Middle frontal gyrus (tissue), 1 donor: ENCODE results near the gene SP5.
"Not testable (repeated sequence)": the region's sequence is repeated elsewhere in the genome, so short reads cannot be mapped to it uniquely, and the experiment has no call there.

Experiments
- DNase-seq: peaks from one replicate; pipeline ENCODE4 v3.0.0-alpha.2; 2015; ENCODE audit warnings: low spot score; ENCODE audit errors: extremely low spot score

Gene SP5

GRCh38 chr2:170715062-170715931, at the start of gene SP5:
SP5 (plus strand) TSS chr2:170715337; CDS start chr2:170715513, 176 bp downstream.
- no peak for DNase-seq

GRCh38 chr2:170665743-170666142, 49.4 kb upstream of the SP5 start:
- DNase-seq: no peak

GRCh38 chr2:170669909-170670308, 45.2 kb upstream of the SP5 start:
- DNase-seq: no peak

GRCh38 chr2:170670651-170671050, 44.5 kb upstream of the SP5 start:
- no peak for DNase-seq

GRCh38 chr2:170671079-170671478, 44.1 kb upstream of the SP5 start:
- no peak for DNase-seq

- not testable (repeated sequence) for DNase-seq
These were observed 40.9 kb upstream of the SP5 start for GRCh38 chr2:170674282-170674681.

GRCh38 chr2:170675701-170676100, 39.4 kb upstream of the SP5 start:
- no peak for DNase-seq

- no peak for DNase-seq
These were observed 35.5 kb upstream of the SP5 start for GRCh38 chr2:170679607-170680079.

- DNase-seq: no peak
These were observed 34.8 kb upstream of the SP5 start for GRCh38 chr2:170680172-170680941.

- DNase-seq: no peak
These were observed 33.8 kb upstream of the SP5 start for GRCh38 chr2:170681311-170681710.

GRCh38 chr2:170685591-170685990, 29.5 kb upstream of the SP5 start:
- no peak for DNase-seq

GRCh38 chr2:170689481-170689880, 25.7 kb upstream of the SP5 start:
- no peak for DNase-seq

GRCh38 chr2:170690640-170691039, 24.5 kb upstream of the SP5 start:
- DNase-seq: no peak

GRCh38 chr2:170694316-170694715, 20.8 kb upstream of the SP5 start:
- no peak for DNase-seq

- DNase-seq: no peak
These were observed 19.4 kb upstream of the SP5 start for GRCh38 chr2:170695521-170696410.

- DNase-seq: no peak
These were observed 18.2 kb upstream of the SP5 start for GRCh38 chr2:170696948-170697347.

GRCh38 chr2:170701011-170701410, 14.1 kb upstream of the SP5 start:
- no peak for DNase-seq

- DNase-seq: no peak
These were observed 11.2 kb upstream of the SP5 start for GRCh38 chr2:170703776-170704476.

- no peak for DNase-seq
These were observed 7.0 kb upstream of the SP5 start for GRCh38 chr2:170707821-170708795.

- DNase-seq: no peak
These were observed 4.5 kb upstream of the SP5 start for GRCh38 chr2:170710609-170710979.
